ENCODE data around the gene ONECUT3.
"Not testable (repeated sequence)": the region's sequence is repeated elsewhere in the genome, so short reads cannot be mapped to it uniquely, and the experiment has no call there.

The ONECUT3 gene

GRCh38 chr19:1770866-1771576, 17.7 kb downstream of the ONECUT3 start:
- DNase-seq, result no peak

GRCh38 chr19:1773184-1773583, 19.9 kb downstream of the ONECUT3 start:
- DNase-seq, result no peak

GRCh38 chr19:1774989-1775772, 21.9 kb downstream of the ONECUT3 start:
- DNase-seq, result no peak

- no peak for DNase-seq
These were observed 22.8 kb downstream of the ONECUT3 start for GRCh38 chr19:1775951-1776605.

DNA sequence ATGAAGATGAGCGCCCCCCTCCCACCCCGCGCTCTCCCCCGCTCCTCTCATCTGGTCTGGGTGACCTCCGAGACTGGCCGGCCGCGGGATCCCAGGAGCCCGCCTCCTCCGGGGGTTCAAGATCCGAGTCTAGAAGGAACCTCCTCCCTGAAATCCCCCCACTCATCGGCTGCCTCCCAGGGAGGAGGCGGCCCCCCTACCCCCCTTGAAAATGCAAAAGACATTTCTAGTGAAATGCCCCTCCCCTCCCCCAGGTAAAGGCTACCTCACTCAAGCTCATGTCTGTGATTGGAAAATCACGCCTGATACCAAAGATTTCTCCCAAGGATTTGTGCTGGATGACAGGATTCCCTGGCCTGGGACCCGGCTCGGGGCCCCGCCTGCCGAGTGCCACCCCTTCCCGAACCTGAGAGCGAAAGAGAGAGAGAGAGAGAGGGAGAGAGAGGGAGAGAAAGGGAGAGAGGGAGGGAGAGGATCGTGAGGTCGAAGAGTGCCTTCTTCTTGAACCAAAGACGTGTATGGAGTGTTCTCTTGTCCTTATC, 23.4 kb downstream of the ONECUT3 start:
- no peak for DNase-seq

DNA sequence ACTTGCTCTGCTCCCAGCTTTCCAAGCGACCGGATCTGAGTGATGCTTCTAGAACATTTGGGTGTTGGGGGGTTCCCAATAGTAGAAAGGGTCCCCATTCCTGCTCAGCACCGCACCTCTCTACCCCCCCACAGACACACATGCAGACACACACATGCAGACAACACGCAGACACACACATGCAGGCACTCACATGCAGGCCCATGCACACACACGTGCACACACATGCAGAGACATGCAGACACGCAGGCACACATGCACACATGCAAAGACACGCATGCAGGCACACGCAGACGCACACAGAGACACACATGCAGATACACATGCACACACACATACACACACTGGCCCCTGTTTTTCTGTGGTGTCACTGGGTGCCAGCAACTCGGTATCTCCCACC, 23.8 kb downstream of the ONECUT3 start:
- no peak for DNase-seq

- DNase-seq, result no peak
These were observed 26.3 kb downstream of the ONECUT3 start for GRCh38 chr19:1779574-1779973.

DNA sequence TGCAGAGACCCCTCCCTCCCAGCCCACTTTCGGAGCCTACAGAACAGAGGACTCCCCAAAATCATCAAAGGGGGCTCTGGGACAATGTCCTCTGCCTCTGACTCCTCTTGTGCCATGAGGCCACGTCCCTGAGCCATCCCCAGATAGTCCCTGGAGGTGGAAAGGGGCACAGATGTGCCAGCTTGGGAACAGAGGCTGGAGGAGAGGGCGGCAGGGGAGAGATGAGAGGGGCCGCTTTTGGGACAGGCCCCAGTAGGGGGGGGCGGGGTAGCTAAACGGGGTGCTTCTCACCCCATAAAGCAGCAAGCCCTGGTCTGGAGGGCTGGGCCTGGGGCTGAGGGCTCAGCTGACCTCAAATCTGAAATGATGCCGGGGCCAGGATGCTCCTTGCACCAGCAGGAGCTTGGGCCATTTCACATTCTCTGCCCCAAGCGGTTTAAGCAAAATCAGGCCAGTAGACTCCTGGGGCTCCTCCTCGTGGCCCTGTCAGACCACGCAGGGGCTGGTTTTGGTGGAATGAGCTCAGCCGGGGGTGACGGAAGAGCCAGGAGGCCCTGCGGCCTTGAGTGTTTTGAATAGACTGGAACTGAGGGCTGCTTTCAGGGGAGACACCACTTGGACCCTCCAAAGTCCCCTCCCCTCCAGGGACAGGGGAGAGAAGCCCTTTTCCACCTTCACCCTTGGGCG, 27.1 kb downstream of the ONECUT3 start:
- DNase-seq, result no peak

DNA sequence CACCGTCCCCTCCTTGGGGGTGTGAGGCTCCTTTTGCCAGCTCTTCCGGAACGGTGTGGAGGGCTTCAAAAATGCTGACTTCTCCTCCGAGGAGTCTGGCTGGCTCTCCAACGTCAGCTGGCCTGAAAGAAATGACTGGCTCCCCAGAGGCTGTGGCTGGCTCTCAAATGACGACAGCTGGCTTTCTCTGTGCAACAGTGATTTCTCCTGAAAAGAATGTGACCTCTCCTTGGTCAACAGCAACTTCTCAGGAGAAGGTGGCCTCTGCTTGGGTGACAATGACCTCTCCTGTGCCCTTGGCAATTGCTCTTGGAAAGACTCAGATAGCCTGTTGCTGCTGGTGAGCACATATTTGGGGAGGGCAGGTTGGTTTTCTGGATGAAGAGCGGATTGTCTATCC, 29.2 kb downstream of the ONECUT3 start:
- no peak for DNase-seq

DNA sequence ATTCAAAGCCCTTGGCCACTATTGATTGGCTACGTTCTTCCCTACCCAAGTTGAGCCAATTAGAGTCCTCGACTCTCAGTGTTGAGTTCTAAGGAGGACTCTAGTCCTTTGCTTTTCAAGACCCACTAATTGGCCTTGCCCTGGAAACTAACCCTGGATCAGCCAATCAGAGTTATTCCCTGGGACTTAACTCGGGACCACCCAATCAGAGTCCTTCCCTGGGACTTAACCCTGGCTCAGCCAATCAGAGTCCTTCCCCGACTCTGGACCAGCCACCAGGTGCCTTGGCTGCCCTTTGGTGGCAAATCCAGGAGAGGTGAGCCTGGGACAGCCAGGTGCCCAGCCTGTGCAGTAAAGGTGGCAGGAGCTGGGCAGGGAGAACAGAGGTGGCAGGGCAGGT, 30.0 kb downstream of the ONECUT3 start:
- DNase-seq, result no peak

DNA sequence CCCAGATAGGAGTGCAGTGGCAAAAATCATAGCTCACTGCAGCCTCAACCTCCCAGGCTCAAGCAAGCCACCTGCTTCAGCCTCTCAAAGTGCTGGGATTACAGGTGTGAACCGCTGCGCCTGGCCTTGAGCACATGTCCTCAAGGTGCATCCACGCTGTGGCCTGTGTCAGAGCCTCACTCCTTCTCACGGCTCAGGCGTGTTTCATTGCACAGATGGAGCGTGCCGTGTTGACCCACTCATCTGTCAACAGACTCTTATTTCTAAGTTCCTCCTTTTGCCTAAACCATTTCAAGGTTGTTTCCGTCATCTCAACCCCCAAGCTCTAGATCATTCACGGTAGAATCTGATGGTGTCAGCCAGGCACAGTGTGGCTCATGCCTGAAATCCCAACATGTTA, 30.6 kb downstream of the ONECUT3 start:
- no peak for DNase-seq

DNA sequence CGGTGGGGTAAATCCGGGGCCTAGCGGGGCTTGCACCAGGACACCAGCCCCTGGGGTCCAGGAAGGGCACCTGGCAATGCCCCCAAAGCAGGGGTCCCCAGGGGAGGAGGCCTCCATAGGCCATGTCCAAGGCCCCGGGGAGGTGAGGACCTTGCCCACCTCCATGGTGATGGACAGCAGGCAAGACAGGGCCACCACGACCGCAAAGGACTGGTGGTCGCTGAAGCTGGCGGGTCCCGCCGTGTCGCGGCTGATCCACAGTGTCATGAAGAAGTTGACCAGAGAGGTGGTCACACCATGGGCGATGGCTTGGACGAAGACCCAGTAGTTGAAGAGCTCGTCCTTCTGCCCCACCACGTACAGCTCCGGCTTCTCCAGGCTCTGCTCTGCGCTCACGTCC, 32.0 kb downstream of the ONECUT3 start:
- no peak for DNase-seq

GRCh38 chr19:1786668-1787067, 33.4 kb downstream of the ONECUT3 start:
- no peak for DNase-seq

DNA sequence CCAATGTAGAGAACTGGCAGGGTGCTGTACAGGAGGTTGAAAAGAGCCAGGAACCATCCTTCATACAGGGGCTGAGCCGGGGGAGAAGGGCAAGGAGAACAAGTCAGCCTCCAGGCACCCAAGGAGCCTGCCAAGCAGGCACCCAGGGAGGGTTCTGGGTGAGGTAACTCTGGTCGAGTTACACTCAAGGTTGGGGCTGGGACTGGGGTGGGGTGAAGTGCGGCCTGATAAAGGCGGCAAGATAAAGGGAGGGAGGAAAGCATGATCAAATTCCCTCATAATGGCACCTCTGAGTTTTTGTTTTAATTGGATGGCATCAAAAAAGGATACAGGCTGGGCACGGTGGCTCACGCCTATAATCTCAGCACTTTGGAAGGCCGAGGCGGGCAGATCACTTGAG, 33.8 kb downstream of the ONECUT3 start:
- DNase-seq, result no peak

DNA sequence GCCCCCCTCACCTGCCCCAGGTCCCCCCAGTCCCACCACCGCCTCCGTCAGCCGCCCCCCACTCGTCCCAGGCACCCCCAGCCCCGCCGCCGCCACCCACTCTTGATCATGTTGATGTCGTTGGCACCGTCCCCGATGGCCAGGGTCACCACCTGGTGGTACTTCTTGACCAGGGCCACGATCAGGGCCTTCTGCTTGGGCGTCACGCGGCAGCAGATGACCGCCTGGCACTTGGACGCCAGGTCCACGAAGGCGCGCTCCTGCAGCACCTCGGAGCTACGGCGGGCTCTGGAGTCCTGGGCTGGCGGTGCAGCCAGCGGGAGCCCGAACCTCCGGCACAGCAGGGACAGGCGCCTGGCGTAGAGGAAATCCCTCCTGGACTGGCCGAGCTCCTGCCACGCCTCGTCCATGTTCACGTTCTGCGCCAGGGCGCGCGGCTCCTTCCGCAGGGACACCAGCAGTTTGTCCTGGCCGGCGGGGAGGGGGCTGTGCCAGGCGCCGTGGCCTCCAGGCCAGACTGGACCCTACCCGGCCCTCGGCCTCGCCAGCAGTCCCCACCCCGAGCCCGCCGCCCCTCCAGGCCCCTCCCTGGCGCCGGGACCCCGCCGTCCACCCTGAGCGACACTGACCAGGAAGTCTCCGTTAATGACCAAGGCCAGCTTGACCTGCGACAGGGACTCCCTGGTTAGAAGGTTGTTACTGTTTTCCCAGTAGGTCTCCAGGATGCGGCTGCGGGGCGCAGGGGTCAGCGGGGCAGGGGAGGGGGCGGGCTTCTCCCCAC, 36.1 kb downstream of the ONECUT3 start:
- no peak for DNase-seq

GRCh38 chr19:1790054-1790792, 36.9 kb downstream of the ONECUT3 start:
- no peak for DNase-seq

DNA sequence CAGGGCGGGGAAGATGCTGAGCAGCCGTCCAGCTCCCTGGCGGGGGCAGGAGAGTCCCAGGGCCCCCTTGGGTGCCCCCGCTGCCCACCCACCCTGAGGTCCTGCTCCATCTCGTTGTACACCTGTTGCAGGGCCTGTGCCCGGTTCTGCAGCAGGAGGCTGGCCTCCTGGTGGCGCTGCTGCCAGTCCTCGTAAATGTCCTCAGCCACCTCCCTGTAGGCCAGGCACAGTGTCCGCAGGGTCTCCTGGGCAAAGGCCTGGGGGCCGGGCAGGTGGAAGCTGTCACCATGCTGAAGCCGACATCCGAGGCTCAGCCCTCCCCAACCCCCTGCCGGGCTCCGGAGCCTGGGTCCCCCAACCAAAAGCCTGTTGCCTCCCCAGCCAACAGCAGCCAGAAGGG, 38.6 kb downstream of the ONECUT3 start:
- DNase-seq, result no peak

DNA sequence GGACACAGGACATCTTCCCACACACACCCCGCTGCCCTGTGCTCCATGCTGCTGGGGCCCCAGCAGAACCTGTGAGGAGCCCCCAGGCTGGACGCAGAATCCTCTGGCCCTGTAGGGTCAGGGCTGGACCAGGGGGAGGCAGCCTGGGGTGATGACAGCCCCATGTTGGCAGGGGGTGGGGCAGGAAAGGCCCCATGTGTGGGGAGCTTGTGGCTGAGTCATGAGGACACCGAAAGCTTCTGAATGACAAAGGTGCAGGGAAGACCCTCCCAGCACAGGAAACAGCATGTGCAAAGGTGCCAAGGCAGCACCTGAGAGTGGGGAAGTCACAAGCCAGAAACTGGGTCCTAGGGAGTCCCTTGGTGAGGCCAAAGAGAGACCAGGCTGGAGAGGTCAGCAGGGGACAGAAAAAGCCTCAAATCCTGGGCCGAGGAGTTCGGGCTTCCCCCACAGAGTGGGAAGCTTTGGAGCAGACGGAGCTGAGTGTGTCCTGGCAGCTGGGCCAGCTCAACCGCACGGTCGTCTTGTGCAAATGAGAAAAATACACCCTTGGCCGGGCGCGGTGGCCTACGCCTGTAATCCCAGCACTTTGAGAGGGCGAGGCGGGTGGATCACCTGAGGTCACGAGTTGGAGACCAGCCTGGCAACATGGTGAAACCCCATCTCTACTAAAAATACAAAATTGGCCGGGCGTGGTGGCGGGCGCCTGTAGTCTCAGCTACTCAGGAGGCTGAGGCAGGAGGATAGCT, 41.3 kb downstream of the ONECUT3 start:
- no peak for DNase-seq

- DNase-seq, result no peak
These were observed 43.3 kb downstream of the ONECUT3 start for GRCh38 chr19:1796395-1797142.

GRCh38 chr19:1797313-1797712, 44.0 kb downstream of the ONECUT3 start:
- DNase-seq, result not testable (repeated sequence)

All from CD4-positive, alpha-beta T cell treated with Interleukin-4 for 4 hours (primary cell).